Breast epithelium (tissue), 3 donors: ENCODE data around the gene ATG2A.

Experiments
- CTCF ChIP-seq, 3 donors: fragments of 450-650 bp; IDR thresholded peaks; one replicate each; pipeline ENCODE4 v1.5.1; 2016 to 2017; ENCODE audit warnings: antibody characterized with exemption in 3 of 3, mild to moderate bottlenecking in 3 of 3, moderate library complexity in 3 of 3
- POLR2AphosphoS5 ChIP-seq, 3 donors: sonication (generic); formaldehyde crosslinking; IDR thresholded peaks; one replicate each; pipeline ENCODE4 v1.6.1; 2017; ENCODE audit warnings: antibody characterized with exemption in 3 of 3

- TF ChIP-seq CTCF (IDR thresholded peaks at IDR 0.05) (no peak), POLR2AphosphoS5 (IDR thresholded peaks at IDR 0.05) (no peak)
Observed at GRCh38 chr11:64933213-64933934, 16.4 kb upstream of the ATG2A start.
